Measurements from ENCODE around the gene MLXIP. TPM values are rescaled to one million over a fixed set of nuclear protein-coding genes. Genes with fewer than 3 reads are reported as not detected.

MLXIP gene
- total and polyA plus RNA-seq, 2 donors from 2014 or later = 10.9 to 67.6 TPM

DNA sequence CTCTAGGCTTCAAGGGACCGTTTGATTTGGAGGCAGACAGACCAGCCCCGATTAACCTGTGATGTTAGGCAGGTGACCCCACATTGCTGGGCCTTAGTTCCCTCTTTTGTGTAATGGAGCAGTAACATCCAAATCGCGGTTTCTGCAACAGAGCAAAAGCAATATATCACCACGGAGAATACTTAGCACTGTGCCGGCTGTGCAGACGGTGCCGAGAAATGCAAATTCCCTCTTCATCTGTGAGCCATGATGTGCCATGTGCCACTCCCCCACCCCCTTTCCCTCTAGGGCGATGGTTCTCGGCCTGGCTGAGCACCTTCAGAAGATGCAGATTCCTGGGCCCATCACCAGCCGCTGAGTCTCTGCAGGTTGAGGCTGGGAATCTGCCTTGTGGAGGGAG is 46.0 kb upstream of the MLXIP start:
- DNase-seq (no peak), FAIRE-seq (no peak)
- Histone ChIP-seq H3K9ac (ENCODE audit: low read length in 3 of 3) (no peak overlapping the region), H3K36me3 (ENCODE audit: control insufficient read depth in 2 of 3, insufficient read depth in 3 of 3, low read length in 3 of 3) (no peaks in the 10 kb centered on the region), H3K9me3 (ENCODE audit: control insufficient read depth in 2 of 3, insufficient read depth in 1 of 3, low read length in 3 of 3) (no peaks in the 10 kb centered on the region), H3K27me3 (ENCODE audit: control insufficient read depth, insufficient read depth, low read length) (no peaks in the 10 kb centered on the region), H3K4me1 (ENCODE audit: control insufficient read depth in 2 of 3, insufficient read depth in 2 of 3, low read depth in 1 of 3, low read length in 3 of 3) (peaks cover 0 to 33% (median 25%) of the 10 kb centered on the region in 3 donors), H3K27ac (ENCODE audit: low read depth in 2 of 2, low read length in 2 of 2) (no peak overlapping the region), H3K4me3 (ENCODE audit: low read length in 3 of 3) (no peak overlapping the region)
- intact Hi-C loops (cut with DNase I) = no loop called here
- TF ChIP-seq, protein P1, sequence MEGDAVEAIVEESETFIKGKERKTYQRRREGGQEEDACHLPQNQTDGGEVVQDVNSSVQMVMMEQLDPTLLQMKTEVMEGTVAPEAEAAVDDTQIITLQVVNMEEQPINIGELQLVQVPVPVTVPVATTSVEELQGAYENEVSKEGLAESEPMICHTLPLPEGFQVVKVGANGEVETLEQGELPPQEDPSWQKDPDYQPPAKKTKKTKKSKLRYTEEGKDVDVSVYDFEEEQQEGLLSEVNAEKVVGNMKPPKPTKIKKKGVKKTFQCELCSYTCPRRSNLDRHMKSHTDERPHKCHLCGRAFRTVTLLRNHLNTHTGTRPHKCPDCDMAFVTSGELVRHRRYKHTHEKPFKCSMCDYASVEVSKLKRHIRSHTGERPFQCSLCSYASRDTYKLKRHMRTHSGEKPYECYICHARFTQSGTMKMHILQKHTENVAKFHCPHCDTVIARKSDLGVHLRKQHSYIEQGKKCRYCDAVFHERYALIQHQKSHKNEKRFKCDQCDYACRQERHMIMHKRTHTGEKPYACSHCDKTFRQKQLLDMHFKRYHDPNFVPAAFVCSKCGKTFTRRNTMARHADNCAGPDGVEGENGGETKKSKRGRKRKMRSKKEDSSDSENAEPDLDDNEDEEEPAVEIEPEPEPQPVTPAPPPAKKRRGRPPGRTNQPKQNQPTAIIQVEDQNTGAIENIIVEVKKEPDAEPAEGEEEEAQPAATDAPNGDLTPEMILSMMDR (IDR thresholded peaks at IDR 0.05; ENCODE audit: borderline replicate concordance, extremely low read depth, insufficient read depth) = no peak

DNA sequence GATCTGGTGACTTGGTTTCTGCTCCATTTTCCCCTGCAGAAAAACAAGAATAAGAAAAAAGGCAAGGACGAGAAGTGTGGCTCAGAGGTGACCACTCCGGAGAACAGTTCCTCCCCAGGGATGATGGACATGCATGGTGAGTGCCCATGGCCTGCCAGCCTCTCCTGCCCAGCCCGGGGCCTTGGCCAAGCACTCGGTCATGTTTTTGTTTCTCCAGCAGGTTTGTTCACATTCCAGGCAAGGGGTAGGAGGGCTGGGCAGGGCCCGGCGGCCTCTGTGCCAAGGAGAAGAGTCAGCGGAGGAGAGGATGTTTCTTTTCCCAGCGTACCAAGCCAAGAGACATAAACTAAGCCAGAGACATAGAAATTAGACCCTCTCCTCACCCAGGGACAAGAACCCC is 43.3 kb upstream of the MLXIP start:
- TF ChIP-seq, protein P1 (IDR thresholded peaks at IDR 0.05; ENCODE audit: borderline replicate concordance, extremely low read depth, insufficient read depth) = no peak
- intact Hi-C loops (cut with DNase I) = no loop called here
- no peak overlapping the region for H3K4me3 ChIP-seq (ENCODE audit: low read length in 3 of 3)
- peak overlapping the region; percentile 71 to 82 for H3K27ac ChIP-seq (ENCODE audit: low read depth in 2 of 2, low read length in 2 of 2)
- DNase-seq = peak in 2 of 5 donors; percentile 47 to 92
- peaks cover 0 to 16% (median 11%) of the 10 kb centered on the region in 3 donors for H3K4me1 ChIP-seq (ENCODE audit: control insufficient read depth in 2 of 3, insufficient read depth in 2 of 3, low read depth in 1 of 3, low read length in 3 of 3)
- peaks cover 0 to 3% (median 2%) of the 10 kb centered on the region in 3 donors for H3K36me3 ChIP-seq (ENCODE audit: control insufficient read depth in 2 of 3, insufficient read depth in 3 of 3, low read length in 3 of 3)
- no peaks in the 10 kb centered on the region for H3K9me3 ChIP-seq (ENCODE audit: control insufficient read depth in 2 of 3, insufficient read depth in 1 of 3, low read length in 3 of 3)
- no peak for FAIRE-seq
- no peaks in the 10 kb centered on the region for H3K27me3 ChIP-seq (ENCODE audit: control insufficient read depth, insufficient read depth, low read length)
- H3K9ac ChIP-seq (ENCODE audit: low read length in 3 of 3) = no peak overlapping the region

DNA sequence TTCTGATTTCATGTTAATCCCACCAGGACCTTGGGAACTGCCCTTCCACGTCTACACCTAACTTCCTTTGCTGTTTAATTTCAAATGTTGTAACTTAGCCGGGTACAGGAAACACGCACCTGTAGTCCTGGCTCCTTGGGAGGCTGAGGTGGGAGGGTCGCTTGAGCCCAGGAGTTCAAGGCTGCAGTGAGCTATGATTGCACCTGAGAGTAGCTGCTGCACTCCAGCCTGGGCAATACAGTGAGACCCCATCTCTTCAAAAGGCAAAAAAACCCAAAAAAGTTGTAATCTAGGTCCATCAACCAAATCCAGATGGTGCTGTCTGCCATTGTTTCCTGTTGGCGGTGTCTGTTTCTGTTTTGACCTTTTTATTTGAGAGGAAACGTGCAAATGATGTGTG is 42.4 kb upstream of the MLXIP start:
- no peak overlapping the region for H3K27ac ChIP-seq (ENCODE audit: low read depth in 2 of 2, low read length in 2 of 2)

More for the DNA sequence above, 42.4 kb upstream of the MLXIP start:
- Histone ChIP-seq H3K9me3 (ENCODE audit: control insufficient read depth in 2 of 3, insufficient read depth in 1 of 3, low read length in 3 of 3) (no peaks in the 10 kb centered on the region), H3K4me1 (ENCODE audit: control insufficient read depth in 2 of 3, insufficient read depth in 2 of 3, low read depth in 1 of 3, low read length in 3 of 3) (peaks cover 0 to 14% (median 12%) of the 10 kb centered on the region in 3 donors), H3K36me3 (ENCODE audit: control insufficient read depth in 2 of 3, insufficient read depth in 3 of 3, low read length in 3 of 3) (peaks cover 0 to 3% (median 2%) of the 10 kb centered on the region in 3 donors), H3K4me3 (ENCODE audit: low read length in 3 of 3) (no peak overlapping the region), H3K9ac (ENCODE audit: low read length in 3 of 3) (no peak overlapping the region), H3K27me3 (ENCODE audit: control insufficient read depth, insufficient read depth, low read length) (no peaks in the 10 kb centered on the region)
- DNase-seq (no peak), FAIRE-seq (no peak)
- TF ChIP-seq, protein P1 (IDR thresholded peaks at IDR 0.05; ENCODE audit: borderline replicate concordance, extremely low read depth, insufficient read depth) = no peak
- intact Hi-C loops (cut with DNase I) = no loop called here
